A549 (cell line): ENCODE data around the gene PRR15. TPM values are rescaled to one million over a fixed set of nuclear protein-coding genes. Genes with fewer than 3 reads are reported as not detected.

Source experiments
- ATAC-seq, 2 experiments: fragments of 200-7000 bp in 1 of 2; fragments of >200 bp in 1 of 2; cut with Nextera tagmentation in 1 of 2; cut with Tn5 transposase in 1 of 2; 3 replicates each; pipeline versions ENCODE4 v1.8.0 to v1.9.1; 2018 to 2020; ENCODE audit warnings: mild to moderate bottlenecking in 1 of 2, moderate library complexity in 1 of 2
- CTCF ChIA-PET: fragments of 300-600 bp; sonication (Branson Sonifier 250); formaldehyde crosslinking; extraction: SDS; loops from one replicate; lab custom pipeline; 2021; ENCODE audit warnings: antibody characterized with exemption, inconsistent platforms; lab: Yijun Ruan, JAX
- POLR2A ChIA-PET: fragments of 350-600 bp; formaldehyde crosslinking; extraction: SDS; loops from one replicate; lab custom pipeline; 2021; ENCODE audit warnings: antibody characterized with exemption, inconsistent platforms; lab: Yijun Ruan, JAX
- DNase-seq, 2 experiments: peaks; one replicate each; pipeline versions ENCODE4 v3.0.0 to v3.0.0-alpha.2; 2011 to 2016; ENCODE audit warnings: low read depth in 1 of 2, low spot score in 1 of 2
- FAIRE-seq: peaks from 2 replicates; lab custom pipeline; 2011; peaks lifted over from hg19 to GRCh38; lab: Jason Lieb, UNC
- H3K27ac ChIP-seq, 2 experiments: fragments of >200 bp; sonication (Bioruptor Twin); formaldehyde crosslinking; 3 replicates each; pipeline ENCODE4 v1.5.1; 2016 to 2017
- H3K4me1 ChIP-seq: fragments of >200 bp; sonication (Bioruptor Twin); formaldehyde crosslinking; 3 replicates; pipeline ENCODE4 v1.6.1; 2016
- H3K4me2 ChIP-seq: fragments of >200 bp; sonication (Bioruptor Twin); formaldehyde crosslinking; 3 replicates; pipeline ENCODE4 v1.6.1; 2016
- H3K4me3 ChIP-seq: fragments of >200 bp; sonication (Bioruptor Twin); formaldehyde crosslinking; 3 replicates; pipeline ENCODE4 v1.5.1; 2016
- H3K9me3 ChIP-seq: fragments of >200 bp; sonication (Bioruptor Twin); formaldehyde crosslinking; 3 replicates; pipeline ENCODE4 v1.6.1; 2016
- HOXA7 ChIP-seq: fragments of 250-450 bp; sonication (Bioruptor Pico); IDR thresholded peaks from 2 replicates; pipeline ENCODE4 v1.5.0; 2020; ENCODE audit warnings: mild to moderate bottlenecking, moderate library complexity
- JUNB ChIP-seq: fragments of >200 bp; sonication (Bioruptor Twin); formaldehyde crosslinking; IDR thresholded peaks from 2 replicates; pipeline ENCODE4 v1.6.1; 2016
- WGBS: methylation state at CpG from one replicate; pipeline ENCODE4 v1.1.6; 2017; ENCODE audit errors: missing lambda C conversion rate; 5-methylcytosine and 5-hydroxymethylcytosine counted together
- polyA plus RNA-seq, 4 experiments: library from polyadenylated mRNA; depleted of rRNA in 3 of 4; stranded (reverse); fragments of >200 nt; fragmentation: RNase III in 1 of 4; extraction: RNeasy Plus Mini Kit Qiagen cat#74134 plus additional on column Dnase treatment in 1 of 4; gene quantifications; 2 replicates in 3 of 4; 3 replicates in 1 of 4; pipeline ENCODE4 v1.2.3, GENCODE V29; 2011 to 2017
- TF ChIP-seq, protein P1 (sequence below): fragments of >200 bp; sonication (Bioruptor Twin); formaldehyde crosslinking; IDR thresholded peaks from 3 replicates; pipeline ENCODE4 v1.6.1; 2016

Gene PRR15
- polyA plus RNA-seq, 2 of the 4 experiments (the other 2 are of a cell fraction) = 1.6 to 2.5 TPM

DNA sequence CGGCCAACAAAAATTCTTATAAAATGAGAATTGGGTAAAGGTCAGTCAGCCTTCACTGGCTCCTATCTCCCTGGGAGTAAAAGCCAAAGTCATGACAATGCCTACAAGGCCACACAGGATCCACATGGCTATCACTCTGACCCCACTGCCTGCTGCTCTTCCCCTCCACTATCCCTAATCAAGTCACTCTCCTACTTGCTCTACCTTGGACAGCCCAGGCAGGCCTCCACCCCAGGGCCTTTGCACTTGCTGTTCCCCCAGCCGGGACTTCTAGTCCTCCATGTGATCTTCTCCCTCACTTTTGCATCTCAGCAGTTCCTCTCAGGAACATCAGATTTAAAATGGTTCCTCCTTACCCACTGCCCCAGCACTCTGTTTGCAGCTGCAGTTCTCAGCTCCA lies 50.6 kb downstream of the PRR15 start:
- CTCF ChIA-PET = interaction anchor here (0.7 kb wide), 1 partner anchor 21 kb away, joined by 3 read pairs; no protein-coding TSS in a partner anchor
- 0 out of 3 replicates have a peak, but pooled peaks cover 3% of the 10 kb centered on the region for H3K9me3 ChIP-seq
- no peak overlapping the region for H3K27ac ChIP-seq
- H3K4me2 ChIP-seq = no peak overlapping the region
- peaks cover 10% of the 10 kb centered on the region; the same call in 2 of the 3 replicates for H3K4me1 ChIP-seq
- 65% methylated on average over 2 of the region's 2 CpGs for WGBS
- TF ChIP-seq, protein P1, sequence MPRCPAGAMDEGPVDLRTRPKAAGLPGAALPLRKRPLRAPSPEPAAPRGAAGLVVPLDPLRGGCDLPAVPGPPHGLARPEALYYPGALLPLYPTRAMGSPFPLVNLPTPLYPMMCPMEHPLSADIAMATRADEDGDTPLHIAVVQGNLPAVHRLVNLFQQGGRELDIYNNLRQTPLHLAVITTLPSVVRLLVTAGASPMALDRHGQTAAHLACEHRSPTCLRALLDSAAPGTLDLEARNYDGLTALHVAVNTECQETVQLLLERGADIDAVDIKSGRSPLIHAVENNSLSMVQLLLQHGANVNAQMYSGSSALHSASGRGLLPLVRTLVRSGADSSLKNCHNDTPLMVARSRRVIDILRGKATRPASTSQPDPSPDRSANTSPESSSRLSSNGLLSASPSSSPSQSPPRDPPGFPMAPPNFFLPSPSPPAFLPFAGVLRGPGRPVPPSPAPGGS = no peak
- no peak for TF ChIP-seq HOXA7 (CRISPR knock-in tag)
- no peak for TF ChIP-seq JUNB
- ATAC-seq = no peak
- H3K4me3 ChIP-seq = no peak overlapping the region
- DNase-seq = no peak
- POLR2A ChIA-PET = no interaction called here
- no peak for FAIRE-seq

Other genes with a start within 250 kb of the PRR15 start
- gene WIPF3, start 242.7 kb downstream of the PRR15 start, polyA plus RNA-seq (2011; rRNA removed) = 0.10 and 0.19 TPM in 2 replicates
- gene WIPF3, start 242.7 kb downstream of the PRR15 start, polyA plus RNA-seq (2017; fragmentation: RNase III; extraction: RNeasy Plus Mini Kit Qiagen cat#74134 plus additional on column Dnase treatment) = 0.30 to 0.42 TPM (median 0.36 TPM) in 3 replicates